ENCODE measurements around the gene SAA4.
"Not testable (repeated sequence)": the region's sequence is repeated elsewhere in the genome, so short reads cannot be mapped to it uniquely, and the experiment has no call there.

The SAA4 gene

GRCh38 chr11:18189476-18190245, 46.9 kb downstream of the SAA4 start:
- DNase-seq (ENCODE audit: low spot score), result not testable (repeated sequence)

GRCh38 chr11:18188796-18189195, 47.8 kb downstream of the SAA4 start:
- no peak for DNase-seq (ENCODE audit: low spot score)

Data from HuH-7.5 (cell line).